Measurements from ENCODE around the gene TRPC1. TPM values are rescaled to one million over a fixed set of nuclear protein-coding genes. Genes with fewer than 3 reads are reported as not detected.

The TRPC1 gene
- total and polyA plus RNA-seq, 2 experiments from 2014 or later = 7.7 to 17.1 TPM

- TF ChIP-seq EZH2 (IDR thresholded peaks at IDR 0.05; ENCODE audit: insufficient read depth, poor library complexity, severe bottlenecking) (no peak), EZH2phosphoT487 (IDR thresholded peaks at IDR 0.05; ENCODE audit: insufficient read depth, low read depth) (no peak)
- Histone ChIP-seq H3K4me1 (ENCODE audit: insufficient read depth) (peaks cover 7% of the 10 kb centered on the region; the same call in 1 of the 2 replicates), H3K9me3 (ENCODE audit: low read depth) (no peaks in the 10 kb centered on the region), H3K79me2 (ENCODE audit: insufficient read depth) (no peaks in the 10 kb centered on the region), H3K4me3 (no peak overlapping the region), H3K27me3 (replicated peaks; ENCODE audit: insufficient read depth) (no peaks in the 10 kb centered on the region), H3K36me3 (ENCODE audit: low read depth) (no peaks in the 10 kb centered on the region), H3F3A (ENCODE audit: insufficient read depth) (no peaks in the 10 kb centered on the region), H3K9me2 (ENCODE audit: insufficient read depth) (no peaks in the 10 kb centered on the region), H3K27ac (no peak overlapping the region), H3K4me2 (ENCODE audit: unreplicated experiment) (no peak overlapping the region), H3K9ac (no peak overlapping the region), H4K20me1 (ENCODE audit: insufficient read depth) (no peaks in the 10 kb centered on the region), H2AFZ (no peak overlapping the region)
- DNase-seq = no peak
- in situ Hi-C loops (cut with MboI) = no loop called here
- 97 to 100% methylated on average over 2 of the region's 2 CpGs for WGBS, 2 experiments (ENCODE audit: low coverage in 1 of 2, low lambda C conversion rate in 2 of 2, missing lambda C conversion rate in 2 of 2)
Observed at GRCh38 chr3:142782616-142783015, 58.8 kb downstream of the TRPC1 start.

GRCh38 chr3:142784228-142784627 lies 60.4 kb downstream of the TRPC1 start:
- 47 to 63% methylated on average over 1 of the region's 1 CpG for WGBS, 2 experiments (ENCODE audit: low coverage in 1 of 2, low lambda C conversion rate in 2 of 2, missing lambda C conversion rate in 2 of 2)
- TF ChIP-seq EZH2 (IDR thresholded peaks at IDR 0.05; ENCODE audit: insufficient read depth, poor library complexity, severe bottlenecking) (no peak), EZH2phosphoT487 (IDR thresholded peaks at IDR 0.05; ENCODE audit: insufficient read depth, low read depth) (no peak)
- H3K27me3 ChIP-seq (replicated peaks; ENCODE audit: insufficient read depth) = no peaks in the 10 kb centered on the region
- H3K79me2 ChIP-seq (ENCODE audit: insufficient read depth) = no peaks in the 10 kb centered on the region
- H2AFZ ChIP-seq = no peak overlapping the region
- no peaks in the 10 kb centered on the region for H3K9me2 ChIP-seq (ENCODE audit: insufficient read depth)
- H3K27ac ChIP-seq = no peak overlapping the region
- no peak overlapping the region for H3K9ac ChIP-seq
- H4K20me1 ChIP-seq (ENCODE audit: insufficient read depth) = no peaks in the 10 kb centered on the region
- H3K9me3 ChIP-seq (ENCODE audit: low read depth) = no peaks in the 10 kb centered on the region
- peaks cover 3% of the 10 kb centered on the region; the same call in 1 of the 2 replicates for H3K4me1 ChIP-seq (ENCODE audit: insufficient read depth)
- no peaks in the 10 kb centered on the region for H3K36me3 ChIP-seq (ENCODE audit: low read depth)
- no peak for DNase-seq
- in situ Hi-C loops (cut with MboI) = no loop called here
- no peaks in the 10 kb centered on the region for H3F3A ChIP-seq (ENCODE audit: insufficient read depth)
- H3K4me2 ChIP-seq (ENCODE audit: unreplicated experiment) = no peak overlapping the region
- H3K4me3 ChIP-seq = no peak overlapping the region

GRCh38 chr3:142785996-142786395 lies 62.2 kb downstream of the TRPC1 start:
- no peaks in the 10 kb centered on the region for H3F3A ChIP-seq (ENCODE audit: insufficient read depth)
- no peaks in the 10 kb centered on the region for H3K9me3 ChIP-seq (ENCODE audit: low read depth)
- no peak overlapping the region for H3K9ac ChIP-seq
- H3K36me3 ChIP-seq (ENCODE audit: low read depth) = no peaks in the 10 kb centered on the region
- H3K4me3 ChIP-seq = no peak overlapping the region
- no peaks in the 10 kb centered on the region for H3K27me3 ChIP-seq (replicated peaks; ENCODE audit: insufficient read depth)
- no peaks in the 10 kb centered on the region for H3K4me1 ChIP-seq (ENCODE audit: insufficient read depth)
- H4K20me1 ChIP-seq (ENCODE audit: insufficient read depth) = no peaks in the 10 kb centered on the region
- in situ Hi-C loops (cut with MboI) = no loop called here
- no peak overlapping the region for H3K27ac ChIP-seq
- H3K9me2 ChIP-seq (ENCODE audit: insufficient read depth) = no peaks in the 10 kb centered on the region
- H3K4me2 ChIP-seq (ENCODE audit: unreplicated experiment) = no peak overlapping the region
- no peaks in the 10 kb centered on the region for H3K79me2 ChIP-seq (ENCODE audit: insufficient read depth)
- DNase-seq = no peak
- TF ChIP-seq EZH2phosphoT487 (IDR thresholded peaks at IDR 0.05; ENCODE audit: insufficient read depth, low read depth) (no peak), EZH2 (IDR thresholded peaks at IDR 0.05; ENCODE audit: insufficient read depth, poor library complexity, severe bottlenecking) (no peak)
- no peak overlapping the region for H2AFZ ChIP-seq
- whole genome bisulfite sequencing, 2 experiments (ENCODE audit: low coverage in 1 of 2, low lambda C conversion rate in 2 of 2, missing lambda C conversion rate in 2 of 2) = 96 to 97% methylated on average over 4 of the region's 4 CpGs

GRCh38 chr3:142787719-142788118 lies 63.9 kb downstream of the TRPC1 start:
- H4K20me1 ChIP-seq (ENCODE audit: insufficient read depth) = no peaks in the 10 kb centered on the region
- H3K36me3 ChIP-seq (ENCODE audit: low read depth) = no peaks in the 10 kb centered on the region
- no peaks in the 10 kb centered on the region for H3F3A ChIP-seq (ENCODE audit: insufficient read depth)
- H3K9me2 ChIP-seq (ENCODE audit: insufficient read depth) = no peaks in the 10 kb centered on the region
- TF ChIP-seq EZH2phosphoT487 (IDR thresholded peaks at IDR 0.05; ENCODE audit: insufficient read depth, low read depth) = no peak
- TF ChIP-seq EZH2 (IDR thresholded peaks at IDR 0.05; ENCODE audit: insufficient read depth, poor library complexity, severe bottlenecking) = no peak
- 92 to 100% methylated on average over 1 of the region's 1 CpG for WGBS, 2 experiments (ENCODE audit: low coverage in 1 of 2, low lambda C conversion rate in 2 of 2, missing lambda C conversion rate in 2 of 2)
- no peak for DNase-seq
- no peak overlapping the region for H3K27ac ChIP-seq
- H3K27me3 ChIP-seq (replicated peaks; ENCODE audit: insufficient read depth) = no peaks in the 10 kb centered on the region
- H3K9me3 ChIP-seq (ENCODE audit: low read depth) = no peaks in the 10 kb centered on the region
- no peak overlapping the region for H3K4me3 ChIP-seq
- no peak overlapping the region for H3K9ac ChIP-seq
- H3K79me2 ChIP-seq (ENCODE audit: insufficient read depth) = no peaks in the 10 kb centered on the region
- H3K4me2 ChIP-seq (ENCODE audit: unreplicated experiment) = no peak overlapping the region
- no peaks in the 10 kb centered on the region for H3K4me1 ChIP-seq (ENCODE audit: insufficient read depth)
- H2AFZ ChIP-seq = no peak overlapping the region
- in situ Hi-C loops (cut with MboI) = no loop called here

GRCh38 chr3:142794508-142794907 lies 70.7 kb downstream of the TRPC1 start:
- no peaks in the 10 kb centered on the region for H3K9me3 ChIP-seq (ENCODE audit: low read depth)
- no peak overlapping the region for H2AFZ ChIP-seq
- TF ChIP-seq EZH2 (IDR thresholded peaks at IDR 0.05; ENCODE audit: insufficient read depth, poor library complexity, severe bottlenecking) = no peak
- no peak for TF ChIP-seq EZH2phosphoT487 (IDR thresholded peaks at IDR 0.05; ENCODE audit: insufficient read depth, low read depth)
- H3K36me3 ChIP-seq (ENCODE audit: low read depth) = no peaks in the 10 kb centered on the region
- H3K4me2 ChIP-seq (ENCODE audit: unreplicated experiment) = no peak overlapping the region
- H3K27me3 ChIP-seq (replicated peaks; ENCODE audit: insufficient read depth) = no peaks in the 10 kb centered on the region
- H3K9ac ChIP-seq = no peak overlapping the region
- H3K9me2 ChIP-seq (ENCODE audit: insufficient read depth) = no peaks in the 10 kb centered on the region
- no peak overlapping the region for H3K27ac ChIP-seq
- no peak overlapping the region for H3K4me3 ChIP-seq
- H4K20me1 ChIP-seq (ENCODE audit: insufficient read depth) = no peaks in the 10 kb centered on the region
- WGBS, 2 experiments (ENCODE audit: low coverage in 1 of 2, low lambda C conversion rate in 2 of 2, missing lambda C conversion rate in 2 of 2) = 84 to 86% methylated on average over 4 of the region's 4 CpGs
- H3K4me1 ChIP-seq (ENCODE audit: insufficient read depth) = no peaks in the 10 kb centered on the region
- H3K79me2 ChIP-seq (ENCODE audit: insufficient read depth) = no peaks in the 10 kb centered on the region
- in situ Hi-C loops (cut with MboI) = no loop called here
- no peaks in the 10 kb centered on the region for H3F3A ChIP-seq (ENCODE audit: insufficient read depth)
- DNase-seq = no peak
